DND-41 (cell line): ENCODE measurements around the gene PRR5.

ENCODE experiments used
- EZH2 ChIP-seq: IDR thresholded peaks from 3 replicates; pipeline ENCODE4 v1.6.1; 2012; ENCODE audit warnings: borderline replicate concordance, low read depth, mild to moderate bottlenecking, moderate library complexity, low read length, inconsistent platforms; ENCODE audit not compliant: severe bottlenecking
- TF ChIP-seq, protein P1 (sequence below): IDR thresholded peaks from 2 replicates; pipeline ENCODE4 v1.5.1; 2012; ENCODE audit warnings: borderline replicate concordance, low read length, moderate library complexity, mild to moderate bottlenecking; ENCODE audit not compliant: poor library complexity, severe bottlenecking; ENCODE audit errors: extremely low read depth

DNA sequence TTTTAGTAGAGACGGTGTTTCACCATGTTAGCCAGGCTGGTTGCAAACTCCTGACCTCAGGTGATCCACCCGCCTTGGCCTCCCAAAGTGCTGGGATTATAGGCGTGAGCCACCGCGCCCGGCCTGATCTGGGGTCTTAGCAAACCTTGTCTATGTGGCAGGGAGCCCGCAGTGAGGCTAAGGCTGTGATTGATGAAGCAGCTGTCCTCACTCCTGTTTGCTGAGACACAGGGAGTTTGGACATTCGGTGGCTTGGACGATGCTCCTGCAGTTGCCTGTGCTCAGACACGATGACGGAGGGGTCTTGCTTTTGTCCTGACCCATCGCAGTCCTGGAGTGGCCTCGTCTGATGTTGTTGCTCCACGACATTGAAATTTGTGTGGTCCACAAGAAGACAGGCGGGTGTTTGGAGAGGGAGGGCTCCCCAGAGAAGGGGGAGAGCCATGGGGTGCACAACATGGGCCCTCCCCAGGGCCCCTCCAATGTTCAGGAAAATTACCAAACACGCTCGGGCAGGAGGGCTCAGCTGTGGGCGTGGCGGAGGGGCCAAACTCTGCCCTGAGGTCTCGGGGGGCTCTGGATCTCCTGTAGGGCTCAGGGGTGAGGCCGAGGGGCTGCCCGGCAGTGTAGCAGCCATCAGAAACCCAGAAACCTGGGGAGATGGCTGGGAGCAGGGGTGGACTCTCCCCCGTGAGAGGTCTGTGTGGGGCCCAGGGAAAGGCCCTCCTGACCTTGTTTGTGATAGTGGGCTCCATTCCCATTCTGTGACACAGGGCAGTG lies 41.8 kb upstream of the PRR5 start:
- TF ChIP-seq, protein P1, sequence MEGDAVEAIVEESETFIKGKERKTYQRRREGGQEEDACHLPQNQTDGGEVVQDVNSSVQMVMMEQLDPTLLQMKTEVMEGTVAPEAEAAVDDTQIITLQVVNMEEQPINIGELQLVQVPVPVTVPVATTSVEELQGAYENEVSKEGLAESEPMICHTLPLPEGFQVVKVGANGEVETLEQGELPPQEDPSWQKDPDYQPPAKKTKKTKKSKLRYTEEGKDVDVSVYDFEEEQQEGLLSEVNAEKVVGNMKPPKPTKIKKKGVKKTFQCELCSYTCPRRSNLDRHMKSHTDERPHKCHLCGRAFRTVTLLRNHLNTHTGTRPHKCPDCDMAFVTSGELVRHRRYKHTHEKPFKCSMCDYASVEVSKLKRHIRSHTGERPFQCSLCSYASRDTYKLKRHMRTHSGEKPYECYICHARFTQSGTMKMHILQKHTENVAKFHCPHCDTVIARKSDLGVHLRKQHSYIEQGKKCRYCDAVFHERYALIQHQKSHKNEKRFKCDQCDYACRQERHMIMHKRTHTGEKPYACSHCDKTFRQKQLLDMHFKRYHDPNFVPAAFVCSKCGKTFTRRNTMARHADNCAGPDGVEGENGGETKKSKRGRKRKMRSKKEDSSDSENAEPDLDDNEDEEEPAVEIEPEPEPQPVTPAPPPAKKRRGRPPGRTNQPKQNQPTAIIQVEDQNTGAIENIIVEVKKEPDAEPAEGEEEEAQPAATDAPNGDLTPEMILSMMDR: no peak
- no peak for TF ChIP-seq EZH2
